ENCODE results near the gene MIPOL1.
A peak's percentile ranks its signal among the peaks of the same experiment; 100 is the strongest.
"Not testable (repeated sequence)": the region's sequence is repeated elsewhere in the genome, so short reads cannot be mapped to it uniquely, and the experiment has no call there.

MIPOL1 gene

DNA sequence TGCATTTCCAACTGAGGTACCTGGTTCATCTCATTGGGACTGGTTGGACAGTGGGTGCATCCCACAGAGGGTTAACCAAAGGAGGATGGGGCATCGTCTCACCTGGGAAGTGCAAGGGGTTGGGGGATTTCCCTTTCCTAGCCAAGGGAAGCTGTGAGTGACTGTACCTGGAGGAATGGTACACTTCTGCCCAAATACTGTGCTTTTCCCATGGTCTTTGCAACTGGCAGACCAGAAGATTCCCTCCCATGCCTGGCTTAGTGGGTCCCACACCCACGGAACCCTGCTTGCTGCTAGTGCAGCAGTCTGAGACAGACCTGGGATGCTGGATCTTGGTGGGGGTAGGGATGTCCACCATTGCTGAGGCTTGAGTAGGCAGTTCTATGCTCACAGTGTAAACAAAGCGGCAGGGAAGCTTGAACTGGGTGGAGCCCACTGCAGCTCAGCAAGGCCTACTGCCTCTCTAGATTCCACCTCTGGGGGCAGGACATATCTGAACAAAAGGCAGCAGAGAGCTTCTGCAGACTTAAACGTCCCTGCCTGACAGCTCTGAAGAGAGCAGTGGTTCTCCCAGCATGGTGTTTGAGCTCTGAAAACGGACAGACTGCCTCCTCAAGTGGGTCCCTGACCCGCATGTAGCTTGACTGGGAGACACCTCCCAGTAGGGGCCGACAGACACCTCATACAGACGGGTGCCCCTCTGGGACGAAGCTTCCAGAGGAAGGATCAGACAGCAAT is 9.7 kb upstream of the MIPOL1 start:
- DNase-seq: not testable (repeated sequence)

DNA sequence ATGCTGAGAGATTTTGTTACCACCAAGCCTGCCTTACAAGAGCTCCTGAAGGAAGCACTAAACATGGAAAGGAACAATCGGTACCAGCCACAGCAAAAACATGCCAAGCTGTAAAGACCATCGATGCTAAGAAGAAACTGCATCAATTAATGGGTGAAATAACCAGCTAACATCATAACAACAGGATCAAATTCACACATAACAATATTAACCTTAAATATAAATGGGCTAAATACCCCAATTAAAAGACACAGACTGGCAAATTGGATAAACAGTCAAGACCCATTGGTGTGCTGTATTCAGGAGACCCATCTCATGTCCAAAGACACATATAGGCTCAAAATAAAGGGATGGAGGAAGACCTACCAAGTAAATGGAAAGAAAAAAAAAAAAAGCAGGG is 8.0 kb upstream of the MIPOL1 start:
- DNase-seq: not testable (repeated sequence)

DNA sequence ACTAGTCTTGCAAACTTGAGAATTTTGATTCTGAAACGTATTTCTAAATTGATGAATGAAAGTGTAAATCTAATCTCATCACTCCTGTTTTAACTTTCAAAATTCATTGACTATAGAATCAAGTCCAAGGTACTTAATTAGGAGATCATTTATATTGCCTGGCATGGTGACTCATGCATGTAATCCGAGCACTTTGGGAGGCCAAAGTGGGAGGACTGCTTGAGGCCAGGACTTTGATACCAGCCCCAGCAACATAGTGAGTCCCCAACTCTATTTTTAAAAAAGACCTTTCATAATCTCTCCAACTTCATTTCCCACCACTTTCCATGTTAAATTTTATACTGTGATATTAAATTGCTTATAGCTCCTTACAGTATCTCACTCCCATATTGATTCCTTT is 3.0 kb upstream of the MIPOL1 start:
- no peak for DNase-seq

DNA sequence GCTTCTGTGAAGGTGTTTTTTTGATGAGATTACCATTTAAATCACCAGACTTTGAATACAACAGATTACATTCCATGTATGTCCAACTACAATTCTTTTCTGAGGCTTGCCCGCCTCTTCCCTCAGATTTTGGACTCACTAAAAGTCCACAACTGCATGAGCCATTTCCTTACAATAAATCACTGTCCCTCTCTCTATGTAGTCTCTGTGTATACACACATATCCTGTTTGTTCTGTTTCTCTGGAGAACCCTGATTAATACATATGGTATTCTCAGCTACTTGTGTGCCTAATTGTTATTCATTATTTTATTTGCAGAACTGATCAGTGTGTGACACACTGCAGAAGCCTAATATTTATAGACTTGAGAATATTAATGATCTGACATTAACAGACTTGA is 2.4 kb upstream of the MIPOL1 start:
- no peak for DNase-seq

GRCh38 chr14:37196604-37197420 is 925 bp upstream of the MIPOL1 start:
- no peak for DNase-seq

- DNase-seq: no peak
Measured at GRCh38 chr14:37198273-37198598, 499 bp downstream of the MIPOL1 start.

- DNase-seq: no peak
Measured at GRCh38 chr14:37198907-37199306, 1.2 kb downstream of the MIPOL1 start.

DNA sequence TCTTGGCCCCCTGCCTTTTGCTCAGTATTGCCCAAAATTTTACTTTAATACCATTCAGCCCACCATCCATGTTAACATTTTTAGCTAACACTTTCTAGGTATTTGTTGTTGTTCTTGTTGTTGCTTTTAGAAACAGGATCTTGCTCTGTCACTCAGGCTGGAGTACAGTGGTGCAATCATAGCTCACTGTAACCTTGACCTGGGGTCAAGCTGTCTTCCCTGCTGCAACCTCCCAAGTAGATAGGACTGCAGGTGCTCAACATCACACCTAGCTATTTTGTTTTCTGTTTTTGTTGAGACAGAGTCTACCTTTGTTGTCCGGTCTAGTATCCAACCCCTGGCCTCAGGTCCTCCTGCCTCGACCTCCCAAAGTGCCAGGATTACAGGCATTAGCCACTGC is 4.0 kb downstream of the MIPOL1 start:
- DNase-seq: no peak

DNA sequence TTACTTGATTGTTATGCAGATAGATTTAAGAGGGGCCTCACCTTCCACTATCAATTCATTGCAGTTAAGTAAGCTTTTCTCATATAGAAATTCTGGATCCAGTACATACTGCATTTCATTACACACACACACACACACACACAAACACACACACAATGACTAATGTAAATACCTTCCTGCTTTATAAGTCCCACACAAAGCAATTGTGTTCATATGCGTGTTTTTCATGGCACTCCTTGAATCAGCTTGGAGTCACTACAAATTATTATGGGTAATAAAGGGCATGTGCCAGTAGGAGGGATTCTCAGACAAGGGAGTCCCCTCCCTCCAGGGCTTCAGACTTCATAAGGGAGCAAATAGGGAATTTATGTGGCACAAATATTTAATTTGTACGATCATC is 4.5 kb downstream of the MIPOL1 start:
- DNase-seq: no peak

DNA sequence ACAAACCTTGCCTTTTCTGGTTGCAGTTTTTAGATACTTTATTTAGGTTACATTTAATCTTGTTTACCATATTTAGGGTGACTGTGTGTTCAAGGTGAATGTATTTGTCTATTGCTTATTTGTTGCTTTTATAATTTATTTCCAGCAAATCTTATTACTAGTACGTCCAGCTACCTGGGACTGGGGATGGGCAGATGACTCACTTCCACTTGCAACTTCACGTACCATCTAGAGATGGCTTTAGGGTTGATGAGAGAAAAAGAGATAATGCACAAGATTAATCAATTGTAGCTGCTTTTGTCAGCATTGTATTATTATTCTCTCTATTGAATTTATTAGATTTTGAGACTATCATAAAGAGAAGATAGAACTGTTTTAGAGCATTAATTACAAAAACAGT is 5.1 kb downstream of the MIPOL1 start:
- DNase-seq: no peak

GRCh38 chr14:37203423-37203822 is 5.7 kb downstream of the MIPOL1 start:
- DNase-seq: no peak

DNA sequence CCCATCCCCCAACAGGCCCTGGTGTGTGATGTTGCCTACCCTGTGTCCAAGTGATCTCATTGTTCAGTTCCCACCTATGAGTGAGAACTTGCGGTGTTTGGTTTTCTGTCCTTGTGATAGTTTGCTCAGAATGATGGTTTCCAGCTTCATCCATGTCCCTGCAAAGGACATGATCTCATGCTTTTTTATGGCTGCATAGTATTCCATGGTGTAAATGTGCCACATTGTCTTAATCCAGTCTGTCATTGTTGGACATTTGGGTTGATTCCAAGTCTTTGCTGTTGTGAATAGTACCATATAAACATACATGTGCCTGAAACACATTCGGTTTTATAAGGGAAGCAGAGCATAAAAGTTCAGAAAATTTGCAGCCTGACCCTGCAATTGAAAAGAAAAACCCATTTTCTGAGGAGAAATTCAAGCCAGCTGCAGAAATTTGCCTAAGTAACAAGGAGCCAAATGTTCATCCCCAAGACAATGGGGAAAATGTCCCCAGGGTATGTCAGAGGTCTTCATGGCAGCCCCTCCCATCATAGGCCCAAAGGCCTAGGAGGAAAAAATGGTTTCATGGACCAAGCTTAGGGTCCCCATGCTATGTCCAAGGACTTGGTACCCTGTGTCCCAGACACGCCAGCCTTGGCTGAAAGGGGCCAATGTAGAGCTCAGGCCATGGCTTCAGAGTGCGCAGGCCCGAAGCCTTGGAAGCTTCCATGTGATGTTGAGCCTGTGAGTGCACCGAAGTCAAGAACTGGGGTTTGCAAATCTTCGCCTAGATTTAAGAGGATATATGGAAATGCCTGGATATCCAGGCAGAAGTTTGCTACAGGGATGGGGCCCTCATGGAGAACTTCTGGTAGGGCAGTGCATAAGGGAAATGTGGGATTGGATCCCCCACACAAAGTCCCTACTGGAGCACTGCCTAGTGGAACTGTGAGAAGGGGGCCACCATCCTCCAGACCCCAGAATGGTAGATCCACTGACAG is 8.2 kb downstream of the MIPOL1 start:
- DNase-seq: not testable (repeated sequence)

- DNase-seq: not testable (repeated sequence)
Measured at GRCh38 chr14:37209617-37210016, 11.9 kb downstream of the MIPOL1 start.

DNA sequence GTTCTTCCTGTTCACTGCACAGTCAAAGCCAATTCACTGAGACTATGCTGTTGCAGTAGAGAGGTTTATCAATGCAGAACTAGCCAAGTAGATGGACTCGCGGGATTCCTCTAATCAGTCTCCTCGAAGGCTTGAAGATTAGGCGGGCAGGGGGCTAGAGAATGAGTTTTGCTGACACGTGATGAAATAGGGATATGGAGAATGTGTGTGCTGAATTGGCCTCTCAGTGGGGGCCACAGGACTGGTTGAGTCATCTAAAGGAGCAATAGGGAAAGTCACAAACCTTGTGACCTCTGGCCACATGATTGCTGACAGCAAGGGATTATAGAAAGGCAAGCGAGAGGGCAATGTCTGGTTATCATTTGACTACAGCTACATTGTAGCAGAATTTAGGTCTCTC is 12.7 kb downstream of the MIPOL1 start:
- no peak for DNase-seq

- DNase-seq: no peak
Measured at GRCh38 chr14:37213016-37213415, 15.3 kb downstream of the MIPOL1 start.

- DNase-seq: no peak
Measured at GRCh38 chr14:37215345-37215744, 17.6 kb downstream of the MIPOL1 start.

DNA sequence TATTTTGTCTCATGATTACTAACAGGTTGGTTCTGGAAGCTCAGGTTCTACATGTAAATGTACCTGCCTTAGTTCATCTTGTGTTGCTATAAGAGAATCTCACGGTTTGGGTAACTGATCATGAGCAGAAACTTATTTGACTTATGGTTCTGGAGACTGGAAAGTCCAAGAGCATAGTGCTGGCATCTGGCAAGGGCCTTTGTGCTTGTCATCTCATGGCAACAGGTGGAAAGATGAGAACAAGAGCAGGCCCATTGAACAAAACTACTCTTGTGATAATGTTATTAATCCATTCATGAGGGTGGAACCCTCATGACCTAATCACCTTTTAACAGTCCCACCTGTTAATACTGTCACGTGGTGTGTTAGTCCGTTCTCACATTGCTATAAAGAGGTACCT is 23.3 kb downstream of the MIPOL1 start:
- no peak for DNase-seq

GRCh38 chr14:37223947-37224474 is 26.3 kb downstream of the MIPOL1 start:
- no peak for DNase-seq

DNA sequence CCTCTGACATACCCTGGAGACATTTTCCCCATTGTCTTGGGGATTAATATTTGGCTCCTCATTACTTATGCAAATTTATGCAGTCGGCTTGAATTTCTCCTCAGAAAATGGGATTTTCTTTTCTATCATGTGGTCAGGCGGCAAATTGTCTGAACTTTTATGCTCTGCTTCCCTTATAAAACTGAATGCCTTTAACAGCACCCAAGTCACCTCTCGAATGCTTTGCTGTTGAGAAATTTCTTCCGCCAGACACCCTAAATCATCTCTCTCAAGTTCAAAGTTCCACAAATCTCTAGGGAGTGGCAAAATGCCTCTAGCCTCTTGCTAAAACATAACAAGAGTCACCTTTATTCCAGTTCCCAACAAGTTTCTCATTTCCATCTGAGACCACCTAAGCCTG is 27.9 kb downstream of the MIPOL1 start:
- DNase-seq: not testable (repeated sequence)

GRCh38 chr14:37230551-37231194 is 32.9 kb downstream of the MIPOL1 start:
- peak; percentile 32 for DNase-seq

DNA sequence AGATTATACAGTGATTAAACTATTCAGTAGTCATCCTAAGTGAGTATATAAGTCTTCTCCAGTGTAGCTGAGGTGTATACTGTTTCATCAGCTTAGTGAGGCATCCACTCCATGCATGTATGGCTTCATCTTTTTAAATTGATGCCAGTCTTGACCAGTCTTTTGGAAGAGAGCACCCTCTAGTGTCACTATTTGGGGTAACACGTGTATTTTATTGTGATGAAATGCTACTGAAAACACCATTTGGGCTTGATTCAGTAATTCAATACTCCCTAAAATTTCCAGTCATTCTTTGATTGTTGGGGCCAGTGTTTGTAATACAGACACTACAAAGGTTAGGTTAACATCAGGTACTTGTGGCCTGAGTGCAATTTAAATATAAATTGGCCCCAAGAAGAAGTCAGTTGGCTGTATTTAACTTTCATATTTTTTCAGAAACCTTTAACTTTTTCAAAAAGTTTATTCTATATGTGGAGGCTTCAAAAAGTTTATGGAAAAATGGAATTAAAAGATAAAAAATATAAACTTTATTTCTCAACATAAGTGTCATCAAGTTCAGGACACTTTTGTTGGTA is 35.3 kb downstream of the MIPOL1 start:
- peak; percentile 14 for DNase-seq

DNA sequence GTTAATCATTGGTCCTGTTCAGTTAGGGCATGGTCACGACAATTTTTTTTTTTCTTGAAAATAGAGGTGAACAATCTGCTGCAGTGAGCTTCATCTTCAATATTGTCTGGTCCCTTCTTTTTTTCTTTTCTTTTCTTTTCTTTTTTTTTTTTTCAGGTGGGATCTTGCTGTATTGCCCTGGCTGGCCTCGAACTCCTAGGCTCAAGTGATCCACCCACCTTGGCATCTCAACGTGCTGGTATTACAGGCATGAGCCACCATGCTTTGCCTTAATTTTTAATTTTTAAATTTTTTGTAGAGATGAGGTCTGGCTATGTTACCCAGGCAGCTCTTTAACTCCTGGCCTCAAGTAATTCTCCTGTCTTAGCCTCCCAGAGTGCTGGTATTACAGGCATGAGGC is 36.5 kb downstream of the MIPOL1 start:
- DNase-seq: no peak
